ENCODE measurements around the gene ADGRL1.

The ADGRL1 gene

GRCh38 chr19:14168259-14168972, 37.6 kb downstream of the ADGRL1 start:
- no peaks in the 10 kb centered on the region for H3K9me3 Mint-ChIP-seq
- peak overlapping the region; percentile 59 for H3K27ac Mint-ChIP-seq
- no peaks in the 10 kb centered on the region for H3K27me3 Mint-ChIP-seq (ENCODE audit: low read depth)
- peaks cover 12% of the 10 kb centered on the region for H3K4me1 Mint-ChIP-seq (ENCODE audit: low read depth)
- DNase-seq (ENCODE audit: low spot score) = no peak
- peak overlapping the region; percentile 4 for H3K4me3 Mint-ChIP-seq
- H3K36me3 Mint-ChIP-seq (ENCODE audit: low read depth) = peaks cover 12% of the 10 kb centered on the region

- Mint-ChIP-seq H3K27ac (no peak overlapping the region), H3K4me3 (peak overlapping the region; percentile 41), H3K36me3 (ENCODE audit: low read depth) (peaks cover 12% of the 10 kb centered on the region), H3K9me3 (no peaks in the 10 kb centered on the region), H3K27me3 (ENCODE audit: low read depth) (no peaks in the 10 kb centered on the region), H3K4me1 (ENCODE audit: low read depth) (peaks cover 12% of the 10 kb centered on the region)
- no peak for DNase-seq (ENCODE audit: low spot score)
These were observed 38.3 kb downstream of the ADGRL1 start for GRCh38 chr19:14167576-14168138.

- peaks cover 12% of the 10 kb centered on the region for H3K4me1 Mint-ChIP-seq (ENCODE audit: low read depth)
- H3K27ac Mint-ChIP-seq = peak overlapping the region; percentile 47
- peaks cover 12% of the 10 kb centered on the region for H3K36me3 Mint-ChIP-seq (ENCODE audit: low read depth)
- H3K4me3 Mint-ChIP-seq = peak overlapping the region; percentile 48
- DNase-seq (ENCODE audit: low spot score) = no peak
- H3K9me3 Mint-ChIP-seq = no peaks in the 10 kb centered on the region
- no peaks in the 10 kb centered on the region for H3K27me3 Mint-ChIP-seq (ENCODE audit: low read depth)
These were observed 38.9 kb downstream of the ADGRL1 start for GRCh38 chr19:14166999-14167575.

- H3K4me1 Mint-ChIP-seq (ENCODE audit: low read depth) = peaks cover 12% of the 10 kb centered on the region
- DNase-seq (ENCODE audit: low spot score) = no peak
- H3K4me3 Mint-ChIP-seq = peak overlapping the region; percentile 48
- H3K27me3 Mint-ChIP-seq (ENCODE audit: low read depth) = no peaks in the 10 kb centered on the region
- H3K36me3 Mint-ChIP-seq (ENCODE audit: low read depth) = peaks cover 10% of the 10 kb centered on the region
- peak overlapping the region; percentile 75 for H3K27ac Mint-ChIP-seq
- H3K9me3 Mint-ChIP-seq = no peaks in the 10 kb centered on the region
These were observed 39.8 kb downstream of the ADGRL1 start for GRCh38 chr19:14165990-14166830.

GRCh38 chr19:14164724-14165493, 41.1 kb downstream of the ADGRL1 start:
- Mint-ChIP-seq H3K9me3 (no peaks in the 10 kb centered on the region), H3K4me1 (ENCODE audit: low read depth) (peaks cover 12% of the 10 kb centered on the region), H3K27ac (no peak overlapping the region), H3K27me3 (ENCODE audit: low read depth) (no peaks in the 10 kb centered on the region), H3K36me3 (ENCODE audit: low read depth) (peaks cover 3% of the 10 kb centered on the region), H3K4me3 (no peak overlapping the region)
- no peak for DNase-seq (ENCODE audit: low spot score)

- Mint-ChIP-seq H3K36me3 (ENCODE audit: low read depth) (peaks cover under 1% of the 10 kb centered on the region), H3K9me3 (no peaks in the 10 kb centered on the region), H3K27ac (no peak overlapping the region), H3K4me1 (ENCODE audit: low read depth) (peaks cover 12% of the 10 kb centered on the region), H3K4me3 (no peak overlapping the region), H3K27me3 (ENCODE audit: low read depth) (no peaks in the 10 kb centered on the region)
- no peak for DNase-seq (ENCODE audit: low spot score)
These were observed 41.9 kb downstream of the ADGRL1 start for GRCh38 chr19:14164082-14164481.

GRCh38 chr19:14162871-14163297, 43.1 kb downstream of the ADGRL1 start:
- Mint-ChIP-seq H3K36me3 (ENCODE audit: low read depth) (peaks cover 1% of the 10 kb centered on the region), H3K4me1 (ENCODE audit: low read depth) (peaks cover 10% of the 10 kb centered on the region), H3K4me3 (no peak overlapping the region), H3K9me3 (no peaks in the 10 kb centered on the region), H3K27ac (no peak overlapping the region), H3K27me3 (ENCODE audit: low read depth) (no peaks in the 10 kb centered on the region)
- DNase-seq (ENCODE audit: low spot score) = no peak

- Mint-ChIP-seq H3K27ac (no peak overlapping the region), H3K9me3 (no peaks in the 10 kb centered on the region), H3K4me3 (no peak overlapping the region), H3K4me1 (ENCODE audit: low read depth) (peaks cover 2% of the 10 kb centered on the region), H3K27me3 (ENCODE audit: low read depth) (no peaks in the 10 kb centered on the region), H3K36me3 (ENCODE audit: low read depth) (peaks cover 1% of the 10 kb centered on the region)
- no peak for DNase-seq (ENCODE audit: low spot score)
These were observed 44.7 kb downstream of the ADGRL1 start for GRCh38 chr19:14161305-14161704.

GRCh38 chr19:14160017-14160703, 45.8 kb downstream of the ADGRL1 start:
- Mint-ChIP-seq H3K4me3 (no peak overlapping the region), H3K9me3 (no peaks in the 10 kb centered on the region), H3K4me1 (ENCODE audit: low read depth) (no peaks in the 10 kb centered on the region), H3K36me3 (ENCODE audit: low read depth) (peaks cover 1% of the 10 kb centered on the region), H3K27me3 (ENCODE audit: low read depth) (no peaks in the 10 kb centered on the region), H3K27ac (no peak overlapping the region)
- no peak for DNase-seq (ENCODE audit: low spot score)

GRCh38 chr19:14159059-14159458, 46.9 kb downstream of the ADGRL1 start:
- H3K27ac Mint-ChIP-seq = no peak overlapping the region
- peaks cover 1% of the 10 kb centered on the region for H3K36me3 Mint-ChIP-seq (ENCODE audit: low read depth)
- H3K27me3 Mint-ChIP-seq (ENCODE audit: low read depth) = no peaks in the 10 kb centered on the region

GRCh38 chr19:14158276-14159023, 47.5 kb downstream of the ADGRL1 start:
- DNase-seq (ENCODE audit: low spot score) = no peak
- Mint-ChIP-seq H3K27ac (no peak overlapping the region), H3K9me3 (no peaks in the 10 kb centered on the region), H3K27me3 (ENCODE audit: low read depth) (no peaks in the 10 kb centered on the region), H3K4me1 (ENCODE audit: low read depth) (no peaks in the 10 kb centered on the region), H3K36me3 (ENCODE audit: low read depth) (peaks cover 1% of the 10 kb centered on the region), H3K4me3 (no peak overlapping the region)

More at GRCh38 chr19:14159059-14159458, 46.9 kb downstream of the ADGRL1 start:
- Mint-ChIP-seq H3K4me3 (no peak overlapping the region), H3K9me3 (no peaks in the 10 kb centered on the region), H3K4me1 (ENCODE audit: low read depth) (no peaks in the 10 kb centered on the region)
- no peak for DNase-seq (ENCODE audit: low spot score)

- Mint-ChIP-seq H3K9me3 (no peaks in the 10 kb centered on the region), H3K4me1 (ENCODE audit: low read depth) (no peaks in the 10 kb centered on the region), H3K36me3 (ENCODE audit: low read depth) (peaks cover 4% of the 10 kb centered on the region), H3K27me3 (ENCODE audit: low read depth) (no peaks in the 10 kb centered on the region), H3K27ac (no peak overlapping the region), H3K4me3 (no peak overlapping the region)
- DNase-seq (ENCODE audit: low spot score) = no peak
These were observed 48.8 kb downstream of the ADGRL1 start for GRCh38 chr19:14156971-14157717.

Measured in T-helper 2 cell treated with Interferon-gamma antibody and Interleukin-4, amounts not matched to agents 5 μg/mL and 100 μg/mL, for 36 hours (primary cell).